Measurements from ENCODE around the gene LDLRAD3.

LDLRAD3 gene

DNA sequence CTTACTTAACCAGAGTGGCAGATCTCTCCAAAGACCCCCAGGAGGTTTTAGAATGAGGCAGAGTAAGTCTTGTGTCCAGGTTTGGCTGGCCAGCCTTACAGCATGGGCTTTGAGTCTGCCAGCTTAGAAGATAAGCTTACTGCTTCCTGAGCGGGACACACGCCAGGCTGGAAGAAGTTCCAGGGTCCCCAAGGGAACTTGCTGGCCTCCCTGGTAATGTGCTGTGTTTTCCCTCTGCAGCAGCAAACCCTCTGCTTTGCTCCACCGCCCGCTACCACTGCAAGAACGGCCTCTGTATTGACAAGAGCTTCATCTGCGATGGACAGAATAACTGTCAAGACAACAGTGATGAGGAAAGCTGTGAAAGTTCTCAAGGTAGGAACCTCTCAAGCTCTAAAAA, 154.2 kb downstream of the LDLRAD3 start:
- TF ChIP-seq, protein P1, sequence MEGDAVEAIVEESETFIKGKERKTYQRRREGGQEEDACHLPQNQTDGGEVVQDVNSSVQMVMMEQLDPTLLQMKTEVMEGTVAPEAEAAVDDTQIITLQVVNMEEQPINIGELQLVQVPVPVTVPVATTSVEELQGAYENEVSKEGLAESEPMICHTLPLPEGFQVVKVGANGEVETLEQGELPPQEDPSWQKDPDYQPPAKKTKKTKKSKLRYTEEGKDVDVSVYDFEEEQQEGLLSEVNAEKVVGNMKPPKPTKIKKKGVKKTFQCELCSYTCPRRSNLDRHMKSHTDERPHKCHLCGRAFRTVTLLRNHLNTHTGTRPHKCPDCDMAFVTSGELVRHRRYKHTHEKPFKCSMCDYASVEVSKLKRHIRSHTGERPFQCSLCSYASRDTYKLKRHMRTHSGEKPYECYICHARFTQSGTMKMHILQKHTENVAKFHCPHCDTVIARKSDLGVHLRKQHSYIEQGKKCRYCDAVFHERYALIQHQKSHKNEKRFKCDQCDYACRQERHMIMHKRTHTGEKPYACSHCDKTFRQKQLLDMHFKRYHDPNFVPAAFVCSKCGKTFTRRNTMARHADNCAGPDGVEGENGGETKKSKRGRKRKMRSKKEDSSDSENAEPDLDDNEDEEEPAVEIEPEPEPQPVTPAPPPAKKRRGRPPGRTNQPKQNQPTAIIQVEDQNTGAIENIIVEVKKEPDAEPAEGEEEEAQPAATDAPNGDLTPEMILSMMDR (IDR thresholded peaks at IDR 0.05), result no peak
- peak overlapping the region; percentile 7 for H3K4me3 ChIP-seq
- no peak overlapping the region for H3K27ac ChIP-seq
- DNase-seq (ENCODE audit: low spot score), result peak; percentile 77

DNA sequence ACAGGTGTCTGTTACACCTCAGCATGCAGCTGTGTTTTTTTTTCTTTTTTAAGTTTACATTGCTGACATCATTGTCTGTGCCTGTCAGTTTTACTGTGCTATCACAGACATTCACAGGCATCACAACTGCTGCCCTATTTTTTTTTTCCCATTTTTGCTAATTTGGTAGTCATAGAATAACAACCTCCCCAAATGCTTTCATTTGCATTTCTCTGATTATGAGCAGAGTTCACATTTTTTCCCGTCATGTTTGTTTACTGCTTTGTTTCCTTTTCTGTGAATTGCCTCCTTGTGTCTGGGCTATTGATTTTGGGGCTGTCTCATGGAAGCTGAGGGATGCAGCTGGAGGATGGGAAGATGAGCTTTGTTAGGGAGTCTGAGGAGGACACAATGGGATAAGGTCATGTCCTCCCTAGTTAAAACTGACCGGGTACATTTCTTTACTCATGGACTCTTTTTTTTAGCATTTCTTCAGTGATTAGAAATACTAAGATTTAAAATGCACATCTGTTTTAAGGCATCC, 155.1 kb downstream of the LDLRAD3 start:
- H3K4me3 ChIP-seq, result no peak overlapping the region
- peak; percentile 4 for DNase-seq (ENCODE audit: low spot score)
- TF ChIP-seq, protein P1 (IDR thresholded peaks at IDR 0.05), result no peak
- H3K27ac ChIP-seq, result no peak overlapping the region

DNA sequence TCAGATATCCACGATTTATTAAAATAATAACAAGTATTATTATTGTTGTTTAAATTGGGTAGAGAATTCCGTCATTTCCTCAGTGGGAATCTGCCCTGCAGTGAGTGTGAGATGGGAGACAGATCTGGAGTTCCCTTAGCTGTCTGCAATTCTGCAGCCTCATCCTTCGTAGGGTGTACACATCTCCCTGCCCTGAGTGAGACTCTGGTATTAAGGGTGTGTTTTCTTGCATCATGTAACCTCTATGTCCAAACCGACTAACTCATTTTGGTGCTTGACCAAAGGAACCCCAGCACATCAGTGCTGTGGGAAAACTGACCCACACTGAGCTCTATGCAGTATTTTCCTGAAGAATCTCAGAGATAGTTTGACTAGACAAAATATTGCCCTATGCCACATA, 157.6 kb downstream of the LDLRAD3 start:
- no peak for DNase-seq (ENCODE audit: low spot score)

DNA sequence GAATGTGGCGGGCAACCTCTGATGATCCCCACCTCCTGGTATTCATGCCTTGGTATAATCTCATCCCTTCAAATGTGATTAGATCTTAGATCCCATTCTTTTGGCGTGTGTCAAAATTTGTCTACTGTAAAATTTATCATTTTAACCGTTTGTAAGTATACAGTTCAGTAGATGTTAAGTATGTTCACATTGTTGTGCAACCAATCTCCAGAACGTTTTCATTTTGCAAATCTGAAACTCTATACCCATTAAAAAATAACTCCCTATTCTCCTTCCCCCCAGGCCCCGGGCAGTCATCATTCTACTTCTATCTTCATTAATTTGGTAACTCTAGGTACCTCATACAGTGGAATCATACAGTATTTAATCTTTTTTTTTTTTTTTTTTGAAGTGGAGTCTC, 159.0 kb downstream of the LDLRAD3 start:
- H3K27ac ChIP-seq, result no peak overlapping the region
- H3K4me3 ChIP-seq, result no peak overlapping the region
- TF ChIP-seq, protein P1 (IDR thresholded peaks at IDR 0.05), result no peak
- no peak for DNase-seq (ENCODE audit: low spot score)

More for the DNA sequence above, 157.6 kb downstream of the LDLRAD3 start:
- Histone ChIP-seq H3K27ac (no peak overlapping the region), H3K4me3 (no peak overlapping the region)
- TF ChIP-seq, protein P1 (IDR thresholded peaks at IDR 0.05), result no peak

- no peak overlapping the region for H3K4me3 ChIP-seq
- TF ChIP-seq, protein P1 (IDR thresholded peaks at IDR 0.05), result no peak
- DNase-seq (ENCODE audit: low spot score), result no peak
- no peak overlapping the region for H3K27ac ChIP-seq
Observed at GRCh38 chr11:36103933-36104530, 160.2 kb downstream of the LDLRAD3 start.

- DNase-seq (ENCODE audit: low spot score), result no peak
- TF ChIP-seq, protein P1 (IDR thresholded peaks at IDR 0.05), result no peak
Observed at GRCh38 chr11:36104660-36104992, 160.8 kb downstream of the LDLRAD3 start.

More at GRCh38 chr11:36104660-36104992, 160.8 kb downstream of the LDLRAD3 start:
- Histone ChIP-seq H3K27ac (no peak overlapping the region), H3K4me3 (no peak overlapping the region)
